Gastrocnemius medialis (tissue), 4 donors: ENCODE data around the gene IQCK. TPM values are rescaled to one million over a fixed set of nuclear protein-coding genes. Genes with fewer than 3 reads are reported as not detected.
A peak's percentile ranks its signal among the peaks of the same experiment; 100 is the strongest.

Experiments
- ATAC-seq, 2 donors: fragments of 150-250 bp; one replicate each; pipeline ENCODE4 v1.9.1; 2016
- DNase-seq, 2 donors: peaks; one replicate each; pipeline ENCODE4 v3.0.0-alpha.2; 2019
- H3K27ac ChIP-seq, 4 donors: fragments of 200-600 bp; sonication (generic); 1 replicate in 1 of 4; 2 replicates in 3 of 4; pipeline ENCODE4 v1.5.1; 2016 to 2018; ENCODE audit warnings: mild to moderate bottlenecking in 2 of 4, moderate library complexity in 1 of 4
- H3K27me3 ChIP-seq, 3 donors: fragments of 200-600 bp; sonication (generic) in 2 of 3; 1 replicate in 1 of 3; 2 replicates in 2 of 3; pipeline versions ENCODE4 v1.5.1 to v1.6.0; 2016 to 2019; ENCODE audit warnings: mild to moderate bottlenecking in 1 of 3, moderate library complexity in 1 of 3
- H3K36me3 ChIP-seq, 2 donors: fragments of 200-600 bp; sonication (generic) in 1 of 2; one replicate each; pipeline ENCODE4 v1.5.1; 2017 to 2018
- H3K4me1 ChIP-seq, 2 donors: fragments of 200-600 bp; sonication (generic) in 1 of 2; one replicate each; pipeline ENCODE4 v1.5.1; 2016 to 2017; ENCODE audit warnings: mild to moderate bottlenecking in 2 of 2
- H3K4me3 ChIP-seq, 4 donors: fragments of 200-600 bp; sonication (generic) in 3 of 4; 1 replicate in 1 of 4; 2 replicates in 3 of 4; pipeline ENCODE4 v1.5.1; 2016 to 2019; ENCODE audit warnings: mild to moderate bottlenecking in 2 of 4
- H3K9me3 ChIP-seq, 3 donors: fragments of 200-600 bp; sonication (generic) in 2 of 3; 1 replicate in 1 of 3; 2 replicates in 2 of 3; pipeline ENCODE4 v1.5.1; 2016 to 2019
- CTCF ChIP-seq, 5 experiments: fragments of 450-650 bp in 3 of 5; fragments of 200-600 bp in 2 of 5; sonication (generic) in 2 of 5; IDR thresholded peaks in 4 of 5; conservative IDR thresholded peaks in 1 of 5; 1 replicate in 4 of 5; 2 replicates in 1 of 5; pipeline ENCODE4 v1.5.1; 2016 to 2019; ENCODE audit warnings: antibody characterized with exemption in 5 of 5, mild to moderate bottlenecking in 3 of 5, moderate library complexity in 3 of 5
- POLR2A ChIP-seq, 2 donors: fragments of 450-650 bp; IDR thresholded peaks; one replicate each; pipeline ENCODE4 v1.6.1; 2017; ENCODE audit warnings: antibody characterized with exemption in 2 of 2, mild to moderate bottlenecking in 2 of 2, moderate library complexity in 2 of 2
- in situ Hi-C, 4 donors: fragments of 200-750 bp; cut with MboI; loops; one replicate each; pipeline versions ENCODE4 v1.15.0 to v1.8.0; 2017; ENCODE audit warnings: low sequenced_read_pairs in 4 of 4
- intact Hi-C: fragments of 100-400 bp; cut with DNase I; formaldehyde crosslinking; loops from one replicate; pipeline ENCODE4 v1.15.1; 2023; ENCODE audit warnings: low total_unique reads
- total RNA-seq, 4 donors: library from RNA; depleted of rRNA; stranded (reverse); fragments of >200 nt; gene quantifications; one replicate each; pipeline versions ENCODE4 v1.1.0 to v1.2.3, GENCODE V29; 2016

IQCK gene
- 10 to 100 TPM in 2 of 4 donors, 1 to 10 TPM in 2; 8.3 to 17.3 (median 9.4) TPM for total RNA-seq

- Histone ChIP-seq H3K9me3 (no peaks in the 10 kb centered on the region), H3K4me1 (peaks cover 27% of the 10 kb centered on the region in 2 donors), H3K27ac (peak within 1 kb of the TSS; percentile 82 to 87 (median 86)), H3K27me3 (no peaks in the 10 kb centered on the region), H3K36me3 (peaks cover 0 to 16% of the 10 kb centered on the region in 2 donors), H3K4me3 (peak within 1 kb of the TSS; percentile 83 to 95 (median 94))
- in situ Hi-C loops (no loop called here), intact Hi-C loops (loop anchor here (1.0 to 5.0 kb wide), 4 partner anchors 19 to 196 kb away; partner anchors contain the start of genes CCP110, GDE1 and VPS35L)
- ATAC-seq (peak; percentile 89 to 90), DNase-seq (peak; percentile 83 to 87)
- TF ChIP-seq POLR2A (IDR thresholded peaks at IDR 0.05) (peak; percentile 53 to 56), CTCF (IDR thresholded peaks at IDR 0.05 in 4 of 5, conservative IDR thresholded peaks at IDR 0.05 in 1 of 5) (peak in 2 of 5 experiments; percentile 26 to 28)
Measured at GRCh38 chr16:19717741-19718623, at the start of gene IQCK, which contains the start of gene KNOP1. TSS of gene IQCK (plus strand) at chr16:19718271. CDS start at chr16:19718307, 36 bp downstream. TSS of gene KNOP1 (minus strand) at chr16:19718227. CDS start at chr16:19715035, 3,192 bp downstream.

- Histone ChIP-seq H3K9me3 (no peaks in the 10 kb centered on the region), H3K4me3 (no peak overlapping the region), H3K27ac (no peak overlapping the region), H3K4me1 (peaks cover 0 to 6% of the 10 kb centered on the region in 2 donors), H3K36me3 (peaks cover 0 to 25% of the 10 kb centered on the region in 2 donors), H3K27me3 (no peaks in the 10 kb centered on the region)
- TF ChIP-seq POLR2A (IDR thresholded peaks at IDR 0.05) (no peak), CTCF (IDR thresholded peaks at IDR 0.05 in 4 of 5, conservative IDR thresholded peaks at IDR 0.05 in 1 of 5) (no peak)
- intact Hi-C loops (no loop called here), in situ Hi-C loops (no loop called here)
- DNase-seq, result no peak
- ATAC-seq, result no peak
Measured at GRCh38 chr16:19672378-19672777, 45.7 kb upstream of the IQCK start.

- in situ Hi-C loops (no loop called here), intact Hi-C loops (no loop called here)
- H3K27me3 ChIP-seq, result no peaks in the 10 kb centered on the region
- no peak overlapping the region for H3K4me3 ChIP-seq
- H3K9me3 ChIP-seq, result no peaks in the 10 kb centered on the region
- H3K4me1 ChIP-seq, result peaks cover 0 to 21% of the 10 kb centered on the region in 2 donors
- no peak for ATAC-seq
- no peak overlapping the region for H3K27ac ChIP-seq
- TF ChIP-seq CTCF (IDR thresholded peaks at IDR 0.05 in 4 of 5, conservative IDR thresholded peaks at IDR 0.05 in 1 of 5) (no peak), POLR2A (IDR thresholded peaks at IDR 0.05) (no peak)
- no peak for DNase-seq
- peaks cover 0 to 15% of the 10 kb centered on the region in 2 donors for H3K36me3 ChIP-seq
Measured at GRCh38 chr16:19674485-19674884, 43.6 kb upstream of the IQCK start.

GRCh38 chr16:19677402-19677801 is 40.7 kb upstream of the IQCK start:
- H3K4me3 ChIP-seq, result no peak overlapping the region
- H3K9me3 ChIP-seq, result no peaks in the 10 kb centered on the region
- peak; percentile 33 to 40 for ATAC-seq
- no peak for TF ChIP-seq POLR2A (IDR thresholded peaks at IDR 0.05)
- no peak for TF ChIP-seq CTCF (IDR thresholded peaks at IDR 0.05 in 4 of 5, conservative IDR thresholded peaks at IDR 0.05 in 1 of 5)
- intact Hi-C loops (no loop called here), in situ Hi-C loops (loop anchor here in 1 of 4 donors (25.0 kb wide), 1 partner anchor 210 kb away; the partner anchor contains the start of gene GPRC5B)
- peaks cover 0 to 6% of the 10 kb centered on the region in 2 donors for H3K36me3 ChIP-seq
- H3K4me1 ChIP-seq, result peaks cover 0 to 35% of the 10 kb centered on the region in 2 donors
- peak overlapping the region; percentile 1 to 78 (median 18) for H3K27ac ChIP-seq
- no peak for DNase-seq
- no peaks in the 10 kb centered on the region for H3K27me3 ChIP-seq
